GM19455 (cell line): ENCODE results near the gene TP73.

ENCODE experiments used
- ATAC-seq: cut with Tn5 transposase; IDR thresholded peaks from one replicate; pipeline ENCODE4 v1.9.1; 2021; ENCODE audit not compliant: unreplicated experiment

TP73 gene

DNA sequence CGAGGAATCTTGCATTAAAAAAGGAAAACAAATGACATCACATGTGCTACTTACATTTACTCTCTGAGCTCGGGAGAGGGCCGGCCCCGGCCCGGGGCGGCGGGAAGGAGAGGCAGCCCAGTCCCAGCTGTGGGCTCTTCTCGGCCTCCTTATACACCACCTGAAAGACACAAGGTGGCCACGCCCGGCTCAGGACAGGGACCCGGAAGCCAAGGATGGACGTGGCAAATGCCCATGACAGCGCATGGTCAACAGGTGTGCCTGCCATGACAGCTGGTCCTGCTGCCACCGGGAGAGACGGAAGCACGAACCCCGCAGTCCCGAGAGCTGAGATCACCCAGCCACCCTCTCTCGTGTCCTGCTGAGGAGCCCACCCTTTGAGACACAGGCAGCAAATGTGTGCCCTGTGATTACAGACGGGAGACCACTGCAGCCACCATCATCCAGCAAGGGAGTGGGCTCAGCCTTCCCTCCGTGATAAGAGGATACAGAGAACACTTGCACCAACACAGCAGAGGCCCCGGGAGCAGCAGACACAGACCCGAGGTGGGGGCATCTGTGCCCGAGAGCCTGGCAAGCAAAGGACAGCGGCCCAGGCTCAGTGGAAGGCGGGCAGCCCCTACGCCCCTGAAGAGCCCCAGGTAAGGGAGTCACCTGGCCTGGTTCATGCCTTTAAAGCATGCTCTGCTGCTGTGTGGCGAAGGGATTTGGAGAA is 18.8 kb upstream of the TP73 start:
- ATAC-seq: no peak

DNA sequence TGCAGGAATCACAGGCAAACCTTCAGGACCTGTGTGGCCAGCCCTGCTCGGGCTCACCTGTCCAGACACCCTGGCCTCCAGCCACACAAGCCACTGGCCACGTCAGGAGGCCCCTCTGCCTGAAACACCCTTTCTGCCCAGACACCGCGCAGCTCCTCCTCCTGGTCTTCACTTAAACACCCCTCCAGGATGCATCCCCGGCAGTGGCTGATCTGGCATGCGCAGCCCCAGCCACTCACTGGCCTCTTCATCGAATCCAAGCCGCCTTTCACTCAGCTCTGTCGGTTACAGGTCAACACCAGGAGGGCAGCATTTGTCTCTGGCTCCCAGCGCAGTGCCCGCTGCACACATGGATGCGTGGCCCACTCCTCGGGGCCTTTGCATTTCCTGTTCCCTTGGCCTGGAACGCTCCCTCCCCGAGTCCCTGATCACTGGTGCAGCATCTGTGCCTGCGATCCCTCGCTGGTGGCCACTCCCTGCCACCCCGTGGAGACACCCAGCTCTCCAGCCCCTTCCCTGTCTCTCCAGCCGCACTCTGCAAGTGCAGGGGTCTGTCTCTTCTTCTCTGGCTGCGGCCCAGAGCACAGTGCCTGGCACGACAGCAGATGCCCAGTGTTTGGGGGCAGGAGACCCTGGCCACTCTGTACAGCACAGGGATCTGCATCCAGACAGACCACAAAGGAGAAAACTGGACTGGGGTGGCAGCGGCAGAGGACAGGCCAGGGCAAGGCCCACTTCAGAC is 18.1 kb upstream of the TP73 start:
- no peak for ATAC-seq

DNA sequence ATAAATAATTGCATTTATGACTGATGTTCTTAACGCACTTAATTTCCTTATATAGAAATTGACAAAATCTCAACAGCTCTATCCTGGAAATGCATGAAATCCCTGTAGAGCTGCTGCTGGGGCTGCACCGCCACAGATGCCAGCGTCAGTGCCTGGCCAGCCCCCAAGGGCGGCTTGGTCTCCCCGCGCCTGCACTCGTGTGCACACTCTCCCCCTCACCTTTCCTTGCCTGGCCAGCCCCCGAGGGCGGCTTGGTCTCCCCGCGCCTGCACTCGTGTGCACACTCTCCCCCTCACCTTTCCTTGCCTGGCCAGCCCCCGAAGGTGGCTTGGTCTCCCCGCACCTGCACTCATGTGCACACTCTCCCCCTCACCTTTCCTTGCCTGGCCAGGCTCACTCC is 16.2 kb upstream of the TP73 start:
- ATAC-seq: no peak

DNA sequence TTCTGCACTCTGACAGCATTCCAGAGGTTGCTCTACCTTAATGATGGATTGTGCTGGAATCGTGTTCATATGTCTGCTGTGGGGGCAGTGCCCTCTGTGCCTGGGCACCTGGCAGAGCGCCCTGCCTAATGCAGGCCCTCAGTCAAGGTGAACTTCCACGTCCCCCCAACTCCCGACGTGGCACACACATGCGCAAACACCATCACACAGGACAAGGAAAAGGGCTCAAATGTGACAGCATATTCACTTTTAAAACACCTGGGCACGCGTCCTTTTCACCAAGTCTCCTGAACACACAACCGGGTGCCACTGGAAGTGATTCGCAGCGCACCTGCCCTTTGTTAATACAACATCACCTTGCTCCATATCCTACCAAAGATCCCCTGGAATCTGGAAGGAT is 15.8 kb upstream of the TP73 start:
- no peak for ATAC-seq

DNA sequence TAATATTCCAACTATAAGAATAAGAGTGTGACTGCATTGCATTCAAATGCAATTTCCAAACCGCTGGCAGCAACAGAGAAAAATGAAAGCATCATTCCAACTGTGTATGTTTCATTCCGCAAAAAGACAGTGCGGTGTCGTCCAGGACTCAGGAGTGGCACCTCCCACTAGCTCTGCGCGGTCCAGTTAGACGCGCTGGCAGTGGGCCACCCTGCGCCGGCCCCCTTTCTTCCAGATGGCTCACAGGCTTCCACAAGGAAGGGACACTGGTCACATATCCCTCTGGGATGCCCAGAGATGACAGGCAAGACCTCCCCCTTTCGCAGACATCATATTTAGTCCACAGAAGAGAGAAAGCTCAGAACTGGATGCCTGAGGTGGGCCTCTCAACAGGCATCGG is 14.3 kb upstream of the TP73 start:
- ATAC-seq: no peak

DNA sequence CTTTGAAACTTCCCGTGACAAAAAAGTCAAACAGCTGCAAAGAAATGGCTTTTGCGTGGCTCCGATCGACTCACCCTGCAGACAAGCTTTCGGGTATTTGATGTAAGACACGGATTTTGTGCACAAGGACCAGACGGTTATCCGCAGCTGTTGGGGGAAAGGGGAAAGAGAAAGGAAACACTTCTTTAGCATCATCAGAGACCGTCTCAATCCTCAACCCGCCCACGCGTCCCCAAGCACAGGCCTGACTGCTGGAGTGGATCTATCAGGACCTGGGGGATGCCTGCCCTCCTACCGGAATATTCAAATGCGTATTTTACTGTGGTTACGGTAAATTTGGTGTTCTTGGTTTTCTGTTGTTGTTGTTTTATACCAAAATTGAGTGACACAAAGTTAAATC is 13.6 kb upstream of the TP73 start:
- ATAC-seq: no peak

DNA sequence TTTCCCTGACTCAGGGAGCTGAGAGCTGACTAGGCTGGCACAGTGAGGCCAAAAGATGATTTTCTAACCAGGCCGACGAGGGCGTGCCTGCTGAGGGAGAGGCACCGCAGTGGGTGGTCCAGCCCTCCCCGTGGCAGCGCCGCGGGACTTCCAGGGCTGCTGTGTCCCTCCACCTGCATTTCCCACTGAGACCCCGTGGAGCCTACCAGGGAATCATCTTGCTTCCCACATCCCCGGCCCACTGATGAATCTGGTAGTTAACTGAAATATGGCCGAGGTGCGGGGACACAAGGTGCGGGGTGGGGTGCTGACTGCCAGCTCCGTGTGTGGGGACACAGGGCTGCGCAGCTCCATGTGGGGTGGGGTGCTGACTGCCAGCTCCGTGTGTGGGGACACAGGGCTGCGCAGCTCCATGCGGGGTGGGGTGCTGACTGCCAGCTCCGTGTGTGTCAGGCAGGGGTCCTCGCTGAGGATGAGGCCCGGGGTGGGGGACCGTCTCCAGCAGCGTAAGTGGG is 12.9 kb upstream of the TP73 start:
- ATAC-seq: no peak

DNA sequence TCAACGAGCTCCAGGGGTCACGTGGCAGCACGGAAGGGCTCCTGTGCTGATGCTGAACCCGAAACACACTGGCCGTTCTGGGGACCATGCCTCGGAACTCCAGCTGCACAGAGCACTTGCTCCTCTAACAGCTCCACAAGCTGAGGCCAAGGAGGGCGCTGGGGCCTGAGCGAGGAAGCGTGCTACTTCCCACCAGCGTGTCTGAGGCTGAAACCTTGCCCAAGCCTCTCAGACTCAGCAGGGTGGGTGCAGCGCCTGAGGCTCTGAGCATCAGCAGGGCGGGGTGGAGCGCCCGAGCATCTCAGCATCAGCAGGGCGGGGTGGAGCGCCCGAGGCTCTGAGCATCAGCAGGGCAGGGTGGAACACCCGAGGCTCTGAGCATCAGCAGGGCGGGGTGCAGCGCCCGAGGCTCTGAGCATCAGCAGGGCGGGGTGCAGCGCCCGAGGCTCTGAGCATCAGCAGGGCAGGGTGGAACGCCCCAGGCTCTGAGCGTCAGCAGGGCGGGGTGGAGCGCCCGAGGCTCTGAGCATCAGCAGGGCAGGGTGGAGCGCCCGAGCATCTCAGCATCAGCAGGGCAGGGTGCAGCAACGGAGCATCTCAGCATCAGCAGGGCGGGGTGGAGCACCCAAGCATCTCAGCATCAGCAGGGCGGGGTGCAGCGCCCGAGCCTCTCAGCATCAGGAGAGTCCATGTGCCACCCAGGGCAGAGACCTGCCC is 12.0 kb upstream of the TP73 start:
- ATAC-seq: no peak

DNA sequence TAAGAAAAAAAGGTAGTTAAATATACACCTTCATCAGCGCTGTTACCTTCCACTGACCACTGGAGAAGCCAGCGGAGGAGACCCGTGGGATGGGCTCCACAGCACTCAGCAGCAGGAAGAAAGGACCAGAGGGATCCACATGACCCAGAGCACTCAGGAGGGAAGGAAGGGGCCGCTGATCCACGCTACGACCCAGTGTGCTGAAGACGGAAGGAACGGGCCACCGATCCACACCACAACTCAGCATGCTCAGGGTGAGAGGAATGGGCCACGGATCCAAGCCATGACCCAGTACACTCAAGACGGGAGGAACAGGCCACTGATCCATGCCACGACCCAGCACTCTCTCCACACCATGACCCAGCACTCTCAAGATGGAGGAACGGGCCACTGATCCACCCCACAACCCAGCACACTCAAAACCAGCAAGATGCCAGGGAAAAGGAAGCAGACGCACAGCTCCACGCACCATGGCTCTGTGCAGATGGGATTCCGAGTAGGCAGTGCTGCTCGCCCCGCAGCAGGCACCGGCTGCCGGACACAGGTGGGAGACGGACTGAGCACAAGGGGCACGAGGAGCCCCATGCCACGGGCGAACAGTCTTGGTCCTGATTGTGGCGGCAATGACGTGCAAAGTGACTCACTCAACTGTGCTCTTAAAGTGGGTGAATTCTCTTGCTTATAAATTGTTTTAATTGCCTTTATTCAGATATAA is 11.1 kb upstream of the TP73 start:
- no peak for ATAC-seq

DNA sequence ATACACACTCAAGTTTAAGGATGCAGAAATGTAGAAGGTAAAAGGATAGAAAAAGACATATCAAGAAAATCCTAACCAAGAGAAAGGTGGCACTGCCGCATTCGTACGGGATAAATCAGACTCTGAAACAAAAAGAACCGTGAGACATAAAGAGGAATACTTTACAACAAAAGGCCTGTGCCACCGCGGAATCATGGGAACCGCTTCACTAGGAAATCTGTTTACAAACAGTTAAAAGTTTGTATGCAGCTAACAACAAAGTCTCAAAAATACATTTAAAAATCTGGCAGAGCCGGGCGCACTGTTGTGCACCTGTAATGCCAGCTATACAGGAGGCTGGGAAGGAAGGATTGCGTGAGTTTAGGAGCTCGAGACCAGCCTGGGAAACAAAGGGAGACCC is 10.5 kb upstream of the TP73 start:
- no peak for ATAC-seq

DNA sequence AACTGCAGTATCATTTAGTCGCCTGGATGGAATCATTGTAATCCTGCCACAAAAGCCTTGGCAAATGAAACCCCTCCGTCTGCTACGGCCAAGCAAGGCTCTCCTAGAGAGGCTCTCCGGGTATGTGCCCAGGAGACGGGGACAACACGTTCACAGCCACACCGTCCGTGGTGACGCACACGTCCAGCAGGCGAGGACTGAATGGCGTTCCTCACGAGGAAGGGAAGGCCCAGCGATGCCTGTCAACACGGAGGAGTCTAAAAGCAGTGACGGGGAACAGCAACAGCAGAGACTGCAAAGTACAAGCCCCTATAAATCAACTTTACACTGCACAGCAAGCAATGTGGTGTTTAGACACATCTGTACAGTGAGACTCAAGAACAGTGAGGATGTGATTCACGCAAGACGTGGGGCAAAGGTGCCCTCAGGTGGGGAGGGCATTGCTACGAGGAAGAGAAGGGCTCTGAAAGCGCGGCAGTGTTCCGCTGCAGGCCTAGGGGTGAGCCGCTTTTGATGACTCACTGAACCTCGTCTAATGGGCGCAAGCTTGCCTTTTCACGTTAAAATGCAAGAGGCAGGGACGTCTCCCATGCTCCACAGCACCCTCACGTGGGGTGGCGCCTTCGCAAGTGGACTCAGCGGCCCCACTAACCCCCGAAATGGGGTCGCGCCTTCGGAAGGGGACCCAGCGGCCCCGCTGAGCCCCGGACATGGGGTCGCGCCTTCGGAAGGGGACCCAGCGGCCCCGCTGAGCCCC is 9.2 kb upstream of the TP73 start:
- ATAC-seq: no peak

DNA sequence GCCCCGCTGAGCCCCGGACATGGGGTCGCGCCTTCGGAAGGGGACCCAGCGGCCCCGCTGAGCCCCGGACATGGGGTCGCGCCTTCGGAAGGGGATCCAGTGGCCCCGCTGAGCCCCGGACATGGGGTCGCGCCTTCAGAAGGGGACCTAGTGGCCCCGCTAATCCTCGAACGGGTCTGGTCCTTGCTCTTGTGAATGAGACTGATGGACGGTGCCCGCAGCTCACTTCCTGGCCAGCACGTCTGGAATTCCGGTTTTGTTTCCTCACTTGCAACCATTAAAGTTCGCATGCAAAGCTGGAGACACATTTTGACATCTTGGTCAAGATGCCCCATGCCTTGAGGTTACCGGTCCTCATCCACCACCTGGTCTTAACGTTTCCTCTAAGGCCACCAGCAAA is 8.0 kb upstream of the TP73 start:
- ATAC-seq: no peak

DNA sequence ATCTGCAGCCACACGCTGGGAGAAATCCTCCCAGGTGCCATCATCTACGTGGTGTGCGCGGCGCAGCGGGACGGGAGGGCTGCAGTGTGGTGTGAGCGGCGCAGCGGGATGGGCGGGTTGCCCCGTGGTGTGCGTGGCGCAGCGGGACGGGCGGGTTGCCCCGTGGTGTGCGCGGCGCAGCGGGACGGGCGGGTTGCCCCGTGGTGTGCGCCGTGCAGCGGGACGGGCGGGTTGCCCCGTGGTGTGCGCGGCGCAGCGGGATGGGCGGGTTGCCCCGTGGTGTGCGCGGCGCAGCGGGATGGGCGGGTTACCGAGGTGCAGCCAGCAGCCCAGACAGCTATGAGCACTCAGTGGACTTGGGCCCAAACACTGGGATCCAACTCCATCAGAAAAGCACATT is 7.1 kb upstream of the TP73 start:
- ATAC-seq: no peak

DNA sequence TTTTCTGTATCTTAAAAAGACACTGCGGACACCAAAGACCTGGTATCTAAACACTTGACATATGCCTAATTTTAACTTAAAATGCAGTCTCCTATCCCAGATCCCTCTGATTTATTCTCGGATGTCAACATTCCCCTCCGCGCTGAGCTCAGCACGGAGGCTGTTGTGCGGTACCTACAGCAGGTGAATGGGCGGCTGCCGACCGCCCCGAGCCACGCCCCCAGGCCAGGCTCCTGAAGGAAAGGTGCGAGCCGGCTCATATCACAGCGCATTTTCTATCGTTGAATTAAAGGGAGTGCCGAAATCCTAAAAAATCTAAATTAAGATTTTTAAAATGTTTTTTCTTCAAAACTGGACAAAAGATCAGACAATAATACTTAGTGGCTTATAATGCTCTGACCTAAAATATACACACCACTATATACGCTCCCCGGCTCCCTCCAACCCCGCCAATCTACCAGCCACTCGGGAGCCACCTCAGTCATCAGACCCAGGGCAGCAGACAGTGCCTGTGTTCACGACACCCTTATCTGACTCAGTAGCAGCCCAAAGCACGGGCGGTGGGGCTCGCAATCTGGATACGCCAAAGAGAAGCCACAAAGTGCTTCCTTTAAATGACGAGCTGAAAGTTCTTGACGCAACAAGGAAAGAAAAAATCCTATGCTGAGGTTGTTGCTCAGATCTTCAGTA is 6.5 kb upstream of the TP73 start:
- ATAC-seq: no peak

DNA sequence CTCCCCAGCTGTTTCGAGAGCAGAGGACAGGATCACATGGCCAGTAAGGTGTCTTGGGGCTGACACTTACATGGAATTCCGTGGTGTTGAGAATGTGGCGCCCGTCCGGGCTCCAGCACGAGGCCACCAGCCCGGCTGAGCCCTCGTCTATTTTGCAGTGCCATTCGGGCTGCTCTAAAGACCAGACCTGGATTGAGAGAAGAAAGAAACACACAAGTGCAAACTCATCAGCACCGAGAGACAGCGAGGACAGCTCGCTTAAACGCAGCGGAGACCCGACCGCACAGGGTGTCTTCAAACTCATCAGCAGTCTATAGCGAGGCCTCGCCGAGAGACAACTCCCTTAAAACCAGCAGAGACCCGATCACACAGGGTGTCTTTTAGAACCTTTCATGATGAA is 5.7 kb upstream of the TP73 start:
- no peak for ATAC-seq

DNA sequence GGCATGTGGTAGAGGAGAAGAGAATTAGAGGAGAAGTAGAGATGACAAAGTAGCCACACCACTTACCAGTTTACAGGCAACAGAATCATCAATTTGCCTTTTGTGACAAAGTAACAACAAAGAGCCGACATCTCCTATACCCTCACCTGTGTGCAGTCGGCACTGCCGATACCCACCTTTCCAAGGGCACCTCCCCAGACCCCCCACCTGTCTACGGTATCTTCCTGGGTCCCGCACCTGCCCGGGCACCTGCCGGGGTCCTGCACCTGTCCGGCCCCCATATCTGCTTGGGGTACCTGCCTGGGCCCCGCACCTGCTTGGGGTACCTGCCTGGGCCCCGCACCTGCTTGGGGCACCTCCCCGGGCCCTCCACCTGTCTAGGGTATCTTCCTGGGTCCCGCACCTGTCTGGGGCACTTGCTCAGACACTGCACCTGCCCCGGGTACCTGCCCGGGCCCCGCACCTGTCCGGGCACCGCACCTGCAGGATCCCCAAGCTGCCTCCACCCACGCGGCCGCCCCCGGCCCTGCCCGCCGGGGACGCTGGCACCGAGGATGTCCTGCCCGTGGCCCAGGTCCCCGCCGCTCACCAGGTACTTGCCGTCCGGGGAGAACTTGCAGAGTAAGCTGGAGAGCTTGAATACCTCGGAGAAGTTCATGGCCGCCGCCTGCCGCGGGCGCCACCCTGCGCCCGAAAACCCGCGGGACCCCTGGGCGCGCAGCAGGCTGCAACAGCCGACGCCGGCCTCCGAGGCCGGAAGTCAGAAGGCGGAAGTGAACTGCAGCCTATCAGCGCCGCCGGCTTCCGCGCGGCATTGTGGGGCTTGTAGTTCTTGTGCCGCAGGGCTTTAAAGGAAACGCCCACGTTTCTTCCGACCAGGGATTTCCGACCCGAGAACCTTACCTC is 2.7 kb upstream of the TP73 start, which contains the start of gene WRAP73:
Gene WRAP73 (minus strand): TSS at position 762 of the 906 bp plus-strand sequence. CDS start 104 bp downstream, at position 658.
- peak; percentile 66 for ATAC-seq

DNA sequence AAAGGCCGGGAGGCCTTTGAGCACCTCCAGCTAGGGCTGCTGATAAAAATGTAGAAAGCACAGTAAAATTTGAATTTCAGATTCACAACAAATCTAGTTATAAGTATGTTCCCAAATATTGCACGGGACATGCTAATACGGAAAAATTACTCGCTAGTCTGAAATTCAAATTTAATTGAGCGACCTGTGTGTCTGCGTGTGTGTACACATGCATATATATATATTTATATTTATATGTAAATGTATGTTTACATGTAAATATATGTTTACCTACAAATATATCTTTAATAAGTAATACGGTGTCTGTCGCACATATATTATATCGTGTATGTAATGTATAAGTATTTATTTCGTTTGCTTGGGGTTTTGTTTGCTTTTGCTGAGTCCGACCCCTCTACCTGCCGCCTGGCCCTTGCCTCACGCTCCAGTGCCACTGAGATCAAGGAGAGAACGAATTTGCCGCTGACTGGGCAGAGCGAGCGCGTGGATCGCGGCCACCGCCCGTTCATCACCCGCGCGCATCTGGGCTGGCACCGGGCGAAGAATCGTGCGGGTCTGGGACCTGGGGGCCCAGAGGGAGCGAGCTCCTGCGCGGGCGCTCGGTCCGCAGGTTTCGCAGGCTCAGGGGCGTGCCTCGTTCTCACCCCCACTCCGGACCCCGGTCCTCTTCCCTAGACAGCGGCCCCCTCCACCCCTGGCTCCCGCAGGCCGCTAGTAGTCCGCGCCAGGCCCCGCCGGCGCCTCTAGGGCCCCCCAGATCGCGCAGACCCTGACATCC is 1.9 kb upstream of the TP73 start:
- no peak for ATAC-seq
